Mesendoderm (in vitro differentiated cells): ENCODE results near the gene ADAMTS7.
"Not testable (repeated sequence)": the region's sequence is repeated elsewhere in the genome, so short reads cannot be mapped to it uniquely, and the experiment has no call there.

Experiments
- DNase-seq: peaks from one replicate; pipeline ENCODE4 v3.0.0; 2013
- H2AK5ac ChIP-seq: 2 replicates; pipeline ENCODE4 v1.6.1; 2013; ENCODE audit warnings: low read length, inconsistent platforms
- H2BK120ac ChIP-seq: 2 replicates; pipeline ENCODE4 v1.6.1; 2013; ENCODE audit warnings: low read depth, mild to moderate bottlenecking, low read length, moderate library complexity, mixed read lengths
- H2BK15ac ChIP-seq: replicated peaks from 2 replicates; pipeline ENCODE4 v1.6.1; 2013; ENCODE audit warnings: low read depth, mild to moderate bottlenecking, moderate library complexity
- H2BK5ac ChIP-seq: 2 replicates; pipeline ENCODE4 v1.6.1; 2013; ENCODE audit warnings: low read length, inconsistent platforms
- H3K18ac ChIP-seq: 2 replicates; pipeline ENCODE4 v1.6.1; 2013; ENCODE audit warnings: mild to moderate bottlenecking, low read length, mixed read lengths
- H3K23ac ChIP-seq: one replicate; pipeline ENCODE4 v1.6.1; 2013; ENCODE audit warnings: low read length
- H3K27ac ChIP-seq: 2 replicates; pipeline ENCODE4 v1.5.1; 2013; ENCODE audit warnings: low read depth, mild to moderate bottlenecking, inconsistent platforms, low read length, moderate library complexity
- H3K27me3 ChIP-seq: 2 replicates; pipeline ENCODE4 v1.6.1; 2013; ENCODE audit warnings: low read length, control low read depth, mild to moderate bottlenecking, inconsistent platforms; ENCODE audit not compliant: insufficient read depth, poor library complexity
- H3K36me3 ChIP-seq: 2 replicates; pipeline ENCODE4 v1.6.1; 2013; ENCODE audit warnings: low read length, inconsistent platforms; ENCODE audit not compliant: control insufficient read depth, insufficient read depth
- H3K4ac ChIP-seq: one replicate; pipeline ENCODE4 v1.6.1; 2013; ENCODE audit warnings: low read depth, mild to moderate bottlenecking, low read length, moderate library complexity
- H3K4me1 ChIP-seq: 2 replicates; pipeline ENCODE4 v1.6.1; 2013; ENCODE audit warnings: low read depth, low read length, inconsistent platforms; ENCODE audit not compliant: control insufficient read depth
- H3K4me2 ChIP-seq: 2 replicates; pipeline ENCODE4 v1.6.1; 2013; ENCODE audit warnings: low read length
- H3K4me3 ChIP-seq: 2 replicates; pipeline ENCODE4 v1.5.1; 2013; ENCODE audit warnings: mild to moderate bottlenecking, low read length
- H3K56ac ChIP-seq: one replicate; pipeline ENCODE4 v1.6.1; 2013; ENCODE audit warnings: low read length
- H3K79me1 ChIP-seq: 2 replicates; pipeline ENCODE4 v1.6.1; 2013; ENCODE audit warnings: low read length, inconsistent platforms
- H3K79me2 ChIP-seq: 2 replicates; pipeline ENCODE4 v1.6.1; 2013; ENCODE audit warnings: mild to moderate bottlenecking, low read length; ENCODE audit not compliant: control insufficient read depth, insufficient read depth
- H3K9ac ChIP-seq: 2 replicates; pipeline ENCODE4 v1.6.1; 2013; ENCODE audit warnings: low read length, inconsistent platforms
- H4K5ac ChIP-seq: one replicate; pipeline ENCODE4 v1.6.1; 2013; ENCODE audit warnings: low read length
- H4K8ac ChIP-seq: one replicate; pipeline ENCODE4 v1.6.1; 2013; ENCODE audit warnings: low read depth, mild to moderate bottlenecking, control low read depth, low read length, moderate library complexity
- WGBS: extraction: QIAGEN DNeasy Blood & Tissue Kit; methylation state at CpG from one replicate; pipeline ENCODE4 v1.1.7; 2013; ENCODE audit warnings: low lambda C conversion rate, missing lambda C conversion rate; ENCODE audit not compliant: insufficient coverage; ENCODE audit errors: extremely low coverage; 5-methylcytosine and 5-hydroxymethylcytosine counted together

Gene ADAMTS7

GRCh38 chr15:78804391-78804792 lies 6.9 kb downstream of the ADAMTS7 start:
- no peak overlapping the region for H3K4me2 ChIP-seq
- H4K8ac ChIP-seq = no peak overlapping the region
- no peaks in the 10 kb centered on the region for H3K4me1 ChIP-seq
- H4K5ac ChIP-seq = no peak overlapping the region
- H3K27ac ChIP-seq = no peak overlapping the region
- H2BK15ac ChIP-seq = no peak overlapping the region
- H2AK5ac ChIP-seq = no peak overlapping the region
- H2BK5ac ChIP-seq = no peak overlapping the region
- no peak overlapping the region for H2BK120ac ChIP-seq
- no peaks in the 10 kb centered on the region for H3K27me3 ChIP-seq
- H3K56ac ChIP-seq = no peak overlapping the region
- H3K18ac ChIP-seq = no peak overlapping the region
- H3K4me3 ChIP-seq = no peak overlapping the region
- H3K79me2 ChIP-seq = no peaks in the 10 kb centered on the region
- H3K79me1 ChIP-seq = no peaks in the 10 kb centered on the region
- WGBS = no CpG with 5 or more reads among the region's 14 CpGs
- H3K23ac ChIP-seq = no peak overlapping the region
- H3K36me3 ChIP-seq = no peaks in the 10 kb centered on the region
- DNase-seq = peak; percentile 26
- no peak overlapping the region for H3K9ac ChIP-seq
- H3K4ac ChIP-seq = no peak overlapping the region

GRCh38 chr15:78800806-78801205 lies 10.5 kb downstream of the ADAMTS7 start:
- Histone ChIP-seq H2BK5ac (no peak overlapping the region), H3K4me1 (no peaks in the 10 kb centered on the region), H3K79me1 (no peaks in the 10 kb centered on the region), H3K9ac (no peak overlapping the region), H2BK15ac (no peak overlapping the region), H3K27ac (no peak overlapping the region), H3K4me3 (no peak overlapping the region), H4K5ac (no peak overlapping the region), H2AK5ac (no peak overlapping the region), H3K56ac (no peak overlapping the region), H3K4ac (no peak overlapping the region), H3K36me3 (no peaks in the 10 kb centered on the region), H4K8ac (no peak overlapping the region), H3K79me2 (no peaks in the 10 kb centered on the region), H3K18ac (no peak overlapping the region), H2BK120ac (no peak overlapping the region), H3K27me3 (no peaks in the 10 kb centered on the region), H3K23ac (no peak overlapping the region), H3K4me2 (no peak overlapping the region)
- no peak for DNase-seq
- no CpG with 5 or more reads among the region's 21 CpGs for WGBS

- H3K36me3 ChIP-seq = no peaks in the 10 kb centered on the region
- no peaks in the 10 kb centered on the region for H3K79me1 ChIP-seq
- no peak overlapping the region for H2AK5ac ChIP-seq
- no peaks in the 10 kb centered on the region for H3K27me3 ChIP-seq
- no peak overlapping the region for H3K9ac ChIP-seq
- H2BK15ac ChIP-seq = no peak overlapping the region
- H4K8ac ChIP-seq = no peak overlapping the region
- no peak overlapping the region for H4K5ac ChIP-seq
- H3K18ac ChIP-seq = no peak overlapping the region
- no peak for DNase-seq
- no peak overlapping the region for H2BK120ac ChIP-seq
- no peak overlapping the region for H3K4me3 ChIP-seq
- H3K79me2 ChIP-seq = no peaks in the 10 kb centered on the region
- no peak overlapping the region for H3K23ac ChIP-seq
- H3K56ac ChIP-seq = no peak overlapping the region
- H3K4me1 ChIP-seq = no peaks in the 10 kb centered on the region
- H3K27ac ChIP-seq = no peak overlapping the region
- no peak overlapping the region for H2BK5ac ChIP-seq
- WGBS = no CpG with 5 or more reads among the region's 48 CpGs
- no peak overlapping the region for H3K4me2 ChIP-seq
- no peak overlapping the region for H3K4ac ChIP-seq
Observed at GRCh38 chr15:78800189-78800588, 11.1 kb downstream of the ADAMTS7 start.

- not testable (repeated sequence) for H3K36me3 ChIP-seq, H2BK5ac ChIP-seq, H3K4ac ChIP-seq, H3K18ac ChIP-seq, H3K23ac ChIP-seq, H2BK120ac ChIP-seq, H2AK5ac ChIP-seq, H3K4me1 ChIP-seq, H3K79me2 ChIP-seq, H4K5ac ChIP-seq, H3K4me3 ChIP-seq, DNase-seq, H3K56ac ChIP-seq, H3K9ac ChIP-seq, H2BK15ac ChIP-seq, H3K27me3 ChIP-seq, H4K8ac ChIP-seq, H3K4me2 ChIP-seq, H3K27ac ChIP-seq, H3K79me1 ChIP-seq
- WGBS = no CpG with 5 or more reads among the region's 7 CpGs
Observed at GRCh38 chr15:78799102-78799501, 12.2 kb downstream of the ADAMTS7 start.

- H3K79me1 ChIP-seq, H3K18ac ChIP-seq, H4K5ac ChIP-seq, H3K23ac ChIP-seq, H4K8ac ChIP-seq, H2BK120ac ChIP-seq, H3K4me1 ChIP-seq, H3K9ac ChIP-seq, H2AK5ac ChIP-seq, H3K27me3 ChIP-seq, H3K36me3 ChIP-seq, H2BK5ac ChIP-seq, H3K56ac ChIP-seq, H2BK15ac ChIP-seq, H3K79me2 ChIP-seq, H3K27ac ChIP-seq, H3K4me3 ChIP-seq, H3K4me2 ChIP-seq, H3K4ac ChIP-seq: not testable (repeated sequence)
- peak; percentile 18 for DNase-seq
- no CpG with 5 or more reads among the region's 5 CpGs for WGBS
Observed at GRCh38 chr15:78798355-78798754, 12.9 kb downstream of the ADAMTS7 start.

DNA sequence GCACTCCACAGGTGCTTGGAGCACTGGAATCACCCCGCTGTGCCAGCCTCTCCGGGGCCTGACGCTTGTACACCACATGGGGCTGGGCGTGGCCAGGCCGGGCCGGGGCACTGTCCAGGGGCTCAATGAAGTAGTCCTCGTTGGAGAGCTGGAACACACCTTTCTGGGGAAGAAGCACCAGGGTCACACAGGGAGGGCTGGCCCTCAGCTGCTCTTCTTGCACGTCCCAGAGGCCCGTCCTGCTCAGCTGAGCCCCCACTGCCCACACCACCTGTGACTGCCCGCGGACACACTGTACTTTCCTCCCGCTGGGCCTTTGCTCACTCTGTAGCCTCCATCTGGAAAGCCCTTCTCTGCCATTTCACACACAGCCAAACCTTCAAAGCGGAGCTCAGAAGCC lies 13.3 kb downstream of the ADAMTS7 start:
- Histone ChIP-seq H4K5ac (no peak overlapping the region), H2BK15ac (no peak overlapping the region), H3K4me1 (no peaks in the 10 kb centered on the region), H3K79me2 (no peaks in the 10 kb centered on the region), H4K8ac (no peak overlapping the region), H3K27ac (no peak overlapping the region), H3K79me1 (no peaks in the 10 kb centered on the region), H2BK120ac (no peak overlapping the region), H3K18ac (no peak overlapping the region), H3K9ac (no peak overlapping the region), H2BK5ac (no peak overlapping the region), H3K23ac (no peak overlapping the region), H3K4me2 (no peak overlapping the region), H3K4ac (no peak overlapping the region), H3K4me3 (no peak overlapping the region), H3K36me3 (no peaks in the 10 kb centered on the region), H3K56ac (no peak overlapping the region), H3K27me3 (no peaks in the 10 kb centered on the region), H2AK5ac (no peak overlapping the region)
- DNase-seq = no peak
- WGBS = no CpG with 5 or more reads among the region's 13 CpGs
